HG03060 (cell line): ENCODE measurements around the gene IFRD2.

Source experiments
- ATAC-seq: cut with Tn5 transposase; IDR thresholded peaks from one replicate; pipeline ENCODE4 v1.9.1; 2021; ENCODE audit warnings: low read depth, moderate number of reproducible peaks; ENCODE audit not compliant: unreplicated experiment

IFRD2 gene, protein sequence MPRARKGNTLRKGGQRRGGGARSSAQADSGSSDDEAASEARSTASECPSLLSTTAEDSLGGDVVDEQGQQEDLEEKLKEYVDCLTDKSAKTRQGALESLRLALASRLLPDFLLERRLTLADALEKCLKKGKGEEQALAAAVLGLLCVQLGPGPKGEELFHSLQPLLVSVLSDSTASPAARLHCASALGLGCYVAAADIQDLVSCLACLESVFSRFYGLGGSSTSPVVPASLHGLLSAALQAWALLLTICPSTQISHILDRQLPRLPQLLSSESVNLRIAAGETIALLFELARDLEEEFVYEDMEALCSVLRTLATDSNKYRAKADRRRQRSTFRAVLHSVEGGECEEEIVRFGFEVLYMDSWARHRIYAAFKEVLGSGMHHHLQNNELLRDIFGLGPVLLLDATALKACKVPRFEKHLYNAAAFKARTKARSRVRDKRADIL

DNA sequence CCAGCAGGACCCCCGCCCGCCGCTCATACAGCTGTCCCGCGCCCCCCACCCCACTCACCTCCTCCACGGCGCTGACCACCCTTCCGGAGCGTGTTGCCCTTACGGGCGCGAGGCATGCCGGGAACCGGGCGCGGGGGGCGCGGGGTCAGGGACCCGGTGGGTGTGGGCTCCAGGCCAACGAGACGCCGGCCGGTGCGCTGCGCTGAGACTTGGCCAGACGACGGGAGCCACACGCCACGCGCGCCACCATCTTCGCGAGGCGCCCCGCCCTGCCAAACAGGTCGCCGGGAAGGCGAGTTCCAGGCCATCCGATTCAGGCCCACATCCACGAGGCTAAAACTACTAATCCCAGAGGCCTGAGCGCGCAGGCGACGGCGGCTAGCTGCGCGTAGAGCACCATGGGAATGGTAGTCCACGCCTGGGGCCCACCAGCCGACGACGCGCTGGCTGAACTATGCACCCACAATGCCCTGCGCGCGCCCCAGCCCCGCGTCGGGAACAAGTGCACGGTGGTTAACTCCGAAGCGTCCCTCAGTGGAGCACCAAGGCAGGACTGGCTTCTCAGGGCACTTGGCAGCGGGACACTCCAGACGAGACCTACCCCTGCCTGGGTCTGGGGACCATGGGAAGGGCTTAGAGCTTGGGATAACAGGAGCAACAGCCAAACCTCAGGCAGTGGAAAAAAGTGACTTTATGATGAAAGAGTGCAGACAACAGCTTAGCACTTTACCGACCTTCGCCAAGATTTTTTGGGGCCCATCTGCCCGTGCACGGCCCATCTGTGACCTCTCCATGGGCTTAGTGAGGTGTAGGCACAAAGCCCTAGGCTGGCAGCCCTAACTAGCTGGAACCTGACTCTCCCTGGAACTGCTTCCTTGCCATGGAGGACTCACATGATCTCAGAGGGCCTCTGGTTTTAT lies at the start of gene IFRD2:
TSS of gene IFRD2 (minus strand) at position 271 of the 920 bp plus-strand sequence. CDS start at position 116, 155 bp downstream.
- ATAC-seq: peak; percentile 92

DNA sequence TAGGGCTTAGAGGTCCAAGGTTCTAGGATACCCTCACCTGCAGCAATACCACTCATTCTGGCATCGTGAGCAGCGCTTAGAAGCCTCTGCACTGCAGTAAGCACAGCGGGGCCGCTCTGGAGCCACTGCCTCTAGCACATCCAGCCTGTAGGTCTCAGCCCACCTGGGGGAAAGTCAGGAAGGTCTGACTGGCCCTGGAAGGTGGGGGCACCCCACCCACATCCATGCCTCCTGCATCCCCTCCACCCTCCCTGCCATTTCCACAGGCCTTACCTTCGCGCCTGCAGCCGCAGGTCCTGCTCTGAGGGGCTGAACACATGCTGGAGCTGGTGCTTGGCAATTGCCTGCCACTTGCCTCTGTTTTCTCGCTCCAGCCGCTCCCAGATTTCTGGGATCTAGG lies 49.3 kb upstream of the IFRD2 start:
- no peak for ATAC-seq

DNA sequence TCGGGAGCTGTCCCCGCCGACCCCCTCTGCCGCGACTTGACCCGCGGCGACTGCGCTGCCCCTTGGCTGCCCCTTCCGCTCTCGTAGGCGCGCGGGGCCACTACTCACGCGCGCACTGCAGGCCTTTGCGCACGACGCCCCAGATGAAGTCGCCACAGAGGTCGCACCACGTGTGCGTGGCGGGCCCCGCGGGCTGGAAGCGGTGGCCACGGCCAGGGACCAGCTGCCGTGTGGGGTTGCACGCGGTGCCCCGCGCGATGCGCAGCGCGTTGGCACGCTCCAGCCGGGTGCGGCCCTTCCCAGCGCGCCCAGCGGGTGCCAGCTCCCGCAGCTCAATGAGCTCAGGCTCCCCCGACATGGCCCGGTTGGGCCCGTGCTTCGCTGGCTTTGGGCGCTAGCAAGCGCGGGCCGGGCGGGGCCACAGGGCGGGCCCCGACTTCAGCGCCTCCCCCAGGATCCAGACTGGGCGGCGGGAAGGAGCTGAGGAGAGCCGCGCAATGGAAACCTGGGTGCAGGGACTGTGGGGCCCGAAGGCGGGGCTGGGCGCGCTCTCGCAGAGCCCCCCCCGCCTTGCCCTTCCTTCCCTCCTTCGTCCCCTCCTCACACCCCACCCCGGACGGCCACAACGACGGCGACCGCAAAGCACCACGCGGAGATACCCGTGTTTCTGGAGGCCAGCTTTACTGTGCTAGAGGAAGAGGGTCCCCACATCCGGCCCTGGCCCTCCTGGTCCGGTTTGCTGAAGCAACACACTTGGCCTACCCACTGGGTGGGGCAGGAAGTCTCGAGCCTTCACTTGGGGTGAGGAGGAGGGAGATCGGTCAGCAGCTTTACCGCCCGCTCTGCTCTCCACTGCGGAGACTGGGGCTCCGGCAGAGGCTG lies 48.5 kb upstream of the IFRD2 start, which contains the start of gene RASSF1:
TSS of gene RASSF1 (minus strand) at position 389 of the 882 bp plus-strand sequence. CDS start at position 358, 31 bp downstream.
- ATAC-seq: no peak

DNA sequence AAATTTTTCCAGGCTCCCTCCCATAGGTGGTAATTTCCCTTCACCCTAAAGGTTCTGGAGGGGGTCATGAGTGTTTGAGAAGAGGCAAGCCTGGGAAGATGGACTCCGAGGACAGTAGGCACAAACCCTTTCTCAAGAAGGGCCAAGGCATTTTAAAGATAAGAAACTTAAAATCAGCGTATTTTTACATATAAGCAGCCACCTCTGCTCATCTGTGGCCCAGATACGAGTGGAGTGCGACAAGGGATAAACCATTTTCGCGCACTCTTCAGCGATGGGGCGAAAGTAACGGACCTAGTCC lies 47.9 kb upstream of the IFRD2 start:
- ATAC-seq: no peak

DNA sequence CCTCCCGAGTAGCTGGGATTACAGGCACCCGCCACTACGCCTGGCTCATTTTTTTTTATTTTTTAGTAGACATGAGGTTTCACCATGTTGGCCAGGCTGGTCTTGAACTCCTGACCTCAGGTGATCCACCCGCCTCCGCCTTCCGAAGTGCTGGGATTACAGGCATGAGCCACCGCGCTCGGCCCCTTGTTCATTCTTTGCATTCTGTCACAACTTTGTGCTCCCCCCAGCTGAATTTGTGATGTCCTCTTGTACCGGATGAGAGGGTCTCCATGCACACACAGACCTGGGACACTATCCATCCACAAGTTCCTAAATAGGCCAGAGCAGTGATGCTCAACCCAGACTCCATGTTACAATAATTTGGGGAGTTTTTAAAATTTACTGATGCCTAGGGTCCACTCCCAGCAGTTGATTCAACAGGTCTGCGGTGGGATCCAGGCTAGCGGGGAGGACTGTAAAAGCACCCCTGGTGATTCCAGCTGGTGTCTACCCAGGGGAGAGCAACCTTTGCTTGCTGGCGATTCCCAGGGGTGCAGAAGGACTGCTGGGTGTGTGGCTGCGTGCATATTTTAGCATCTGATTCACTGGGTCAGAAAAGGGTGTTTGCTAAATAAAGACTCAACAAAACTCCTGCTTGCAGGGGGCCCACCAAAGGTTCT lies 47.4 kb upstream of the IFRD2 start:
- ATAC-seq: no peak

DNA sequence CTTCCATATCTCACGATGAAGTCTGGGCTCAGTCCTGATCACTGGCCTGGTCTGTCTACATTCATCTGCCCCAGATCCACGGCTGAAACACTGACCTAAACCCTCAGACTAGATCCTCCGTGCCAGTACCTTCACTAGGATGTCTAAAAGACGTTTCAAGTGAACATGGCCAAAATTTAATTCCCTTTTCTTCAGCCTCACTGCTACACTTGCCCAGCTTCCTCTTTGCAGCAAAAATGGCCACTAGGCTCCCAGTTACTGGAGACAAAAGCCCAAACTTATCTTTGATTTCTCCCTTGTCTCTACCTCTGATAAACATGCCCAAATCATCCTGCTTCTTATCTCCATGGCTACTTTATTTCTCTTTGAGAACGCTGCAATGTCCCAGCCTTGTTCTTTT lies 46.7 kb upstream of the IFRD2 start:
- no peak for ATAC-seq

DNA sequence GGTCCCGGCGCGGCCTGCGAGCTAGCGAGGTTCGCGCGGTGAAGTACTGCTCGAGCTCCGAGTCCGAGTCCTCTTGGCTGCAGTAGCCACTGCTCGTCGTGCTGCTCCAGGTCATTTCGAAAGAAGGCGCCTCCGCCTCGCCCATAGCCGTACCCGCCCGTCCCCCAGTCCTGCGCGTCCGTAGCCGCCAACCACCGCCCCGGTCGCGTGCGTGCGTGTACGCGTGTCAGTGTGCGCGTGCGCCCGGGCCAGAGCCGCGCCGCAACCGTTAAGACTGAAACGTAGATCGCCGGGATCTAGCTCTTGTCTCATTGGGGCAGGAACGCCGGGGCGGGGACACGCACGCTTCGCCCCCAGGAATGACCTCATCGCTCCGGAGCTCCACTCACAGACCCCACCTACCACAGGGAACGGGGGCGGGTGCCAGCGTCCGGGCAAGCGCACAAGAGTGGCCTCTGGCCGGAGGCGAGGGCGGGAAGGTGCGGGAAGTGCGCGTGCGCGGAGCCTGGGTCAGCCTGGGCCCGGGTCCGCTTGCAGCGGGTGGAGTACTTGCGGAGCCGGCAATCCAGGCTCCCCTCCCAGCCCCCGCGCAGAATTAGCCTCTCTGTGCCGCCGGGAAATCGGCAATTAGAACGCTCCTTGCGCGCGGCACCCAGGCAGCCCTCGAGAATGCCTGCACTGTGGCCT lies 45.1 kb upstream of the IFRD2 start:
- peak; percentile 66 for ATAC-seq

DNA sequence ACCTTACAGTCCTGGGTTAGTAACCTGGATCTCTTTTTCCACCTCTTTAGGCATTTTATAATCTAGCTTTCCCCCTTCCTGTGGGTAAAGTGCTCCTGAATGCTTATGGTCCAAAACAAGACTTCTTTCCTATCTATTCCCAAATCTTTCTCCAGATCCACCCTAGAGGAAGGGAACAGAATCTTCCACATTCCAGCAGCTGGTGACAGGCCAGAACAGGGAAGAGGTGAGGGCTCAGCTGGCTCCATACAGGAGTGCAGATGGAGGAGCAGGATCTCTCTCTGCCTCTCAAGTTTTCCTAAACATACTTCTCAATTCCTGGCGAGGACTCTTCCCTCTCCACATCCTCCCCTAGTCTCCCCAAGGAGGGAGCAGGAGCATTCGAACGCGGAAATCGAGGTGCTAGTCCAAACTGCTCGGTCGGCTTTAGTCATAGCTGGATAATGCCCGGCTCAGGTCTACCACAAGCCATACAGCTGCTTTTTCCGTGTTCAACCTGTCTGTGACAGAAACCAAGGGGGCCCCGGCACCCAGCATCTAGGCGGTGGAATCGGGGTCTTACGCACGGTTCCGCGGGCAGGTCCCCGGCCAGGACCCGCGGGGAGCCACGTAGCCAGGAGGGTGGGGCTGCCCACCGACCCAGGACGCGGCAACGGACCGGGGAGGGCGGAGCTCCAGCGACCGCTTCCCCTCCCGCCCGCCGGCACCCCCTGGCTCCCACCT lies 44.4 kb upstream of the IFRD2 start:
- ATAC-seq: peak; percentile 15

DNA sequence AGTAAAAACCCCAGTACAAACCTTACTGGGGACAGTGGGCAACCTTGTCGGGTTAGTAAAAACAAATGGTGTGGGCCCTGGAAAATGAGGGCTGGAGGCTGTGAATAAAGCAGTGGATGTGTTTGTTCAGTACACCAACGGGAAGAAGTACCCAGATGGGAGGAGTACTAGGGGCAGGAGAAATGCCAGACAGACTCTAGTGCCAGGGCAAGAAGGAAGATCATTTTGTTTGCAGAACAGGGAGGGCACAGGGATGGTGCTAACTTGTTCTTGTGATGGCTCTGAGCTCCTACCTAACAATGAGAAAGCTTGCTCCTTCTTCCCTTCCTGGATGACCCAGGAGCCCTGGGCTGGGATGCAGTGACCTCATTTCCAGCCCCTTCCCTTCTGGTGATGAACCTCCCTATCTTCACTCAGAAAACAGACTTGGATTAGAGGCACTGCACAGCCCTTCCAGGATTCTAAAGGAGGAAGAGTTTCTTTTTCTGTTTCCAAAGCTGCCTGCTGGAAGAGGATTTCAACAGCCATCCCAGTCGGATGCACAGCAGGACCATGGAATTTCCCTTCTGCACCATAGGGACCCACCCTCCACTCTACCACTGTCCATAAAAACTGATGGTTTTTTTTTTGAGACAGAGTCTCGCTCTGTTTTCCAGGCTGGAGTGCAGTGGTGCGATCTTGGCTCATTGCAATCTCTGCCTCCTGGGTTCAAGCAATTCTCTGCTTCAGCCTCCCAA lies 42.3 kb upstream of the IFRD2 start:
- ATAC-seq: no peak

DNA sequence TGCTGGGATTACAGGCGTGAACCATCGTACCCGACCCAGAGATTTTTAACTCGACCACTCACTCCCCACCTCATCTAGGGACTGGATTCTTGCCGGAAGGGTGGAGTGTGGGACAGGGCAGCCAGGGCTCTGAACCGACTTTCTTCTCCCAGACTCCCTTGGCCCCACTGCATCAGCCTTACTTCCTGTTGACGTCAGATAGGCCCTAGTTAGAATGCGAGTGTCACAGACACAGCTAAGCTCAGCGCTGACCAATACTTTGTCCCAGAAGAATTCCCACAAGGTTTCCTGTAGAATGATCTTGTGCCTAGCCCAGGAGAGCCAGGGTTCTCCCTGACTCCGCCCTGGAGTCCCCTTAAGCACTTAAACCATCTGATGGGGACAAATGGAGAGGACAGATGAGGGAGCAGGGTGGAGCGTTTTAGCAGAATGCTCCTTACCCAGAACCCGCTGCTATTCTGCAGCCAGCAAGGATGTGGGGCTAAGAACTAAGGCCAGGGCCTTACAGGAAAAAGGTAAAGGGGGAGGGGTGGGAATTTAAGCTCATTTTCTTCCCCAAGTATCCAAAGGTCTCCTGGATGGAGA lies 41.6 kb upstream of the IFRD2 start:
- ATAC-seq: no peak

DNA sequence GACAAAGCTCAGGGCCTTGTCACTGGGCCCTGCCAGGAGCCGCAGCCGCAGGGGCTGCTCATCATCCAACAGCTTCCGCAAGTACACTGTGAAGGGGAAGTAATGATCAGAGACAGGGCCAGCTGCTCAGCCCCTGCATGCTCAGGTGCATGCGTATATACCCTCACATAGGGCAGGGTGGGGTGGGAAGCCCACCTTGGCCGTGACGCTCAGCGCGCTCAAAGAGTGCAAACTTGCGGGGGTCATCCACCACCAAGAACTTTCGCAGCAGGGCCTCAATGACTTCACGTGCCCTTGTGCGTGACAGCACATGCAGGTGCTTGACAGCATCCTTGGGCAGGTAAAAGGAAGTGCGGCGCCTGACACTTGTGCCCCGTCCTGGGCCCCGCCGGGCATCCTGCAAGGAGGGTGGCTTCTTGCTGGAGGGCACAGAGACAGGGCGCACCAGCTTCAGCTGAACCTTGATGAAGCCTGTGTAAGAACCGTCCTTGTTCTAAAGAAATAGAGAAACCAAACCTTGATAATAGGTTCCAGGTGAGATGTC lies 39.2 kb upstream of the IFRD2 start:
- no peak for ATAC-seq

DNA sequence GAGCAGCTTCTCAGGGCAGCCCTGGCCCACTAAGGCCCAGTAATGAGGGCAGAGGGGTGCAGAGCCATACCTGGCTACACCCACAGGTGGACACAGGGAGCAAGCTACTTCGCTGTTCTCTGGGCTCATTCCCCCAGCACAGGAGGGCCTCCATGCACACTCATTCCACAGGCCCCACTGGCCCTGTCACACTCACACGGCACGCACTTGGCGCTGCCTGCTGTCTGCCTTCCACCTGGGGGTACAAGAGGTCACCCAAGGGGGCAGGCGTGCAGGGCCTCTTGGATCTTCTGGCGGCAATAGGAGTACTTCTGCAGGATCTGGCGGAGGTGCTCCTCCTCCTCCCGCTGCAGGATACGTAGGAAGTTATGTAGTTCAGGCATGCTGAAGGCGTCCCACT lies 38.1 kb upstream of the IFRD2 start:
- ATAC-seq: no peak

DNA sequence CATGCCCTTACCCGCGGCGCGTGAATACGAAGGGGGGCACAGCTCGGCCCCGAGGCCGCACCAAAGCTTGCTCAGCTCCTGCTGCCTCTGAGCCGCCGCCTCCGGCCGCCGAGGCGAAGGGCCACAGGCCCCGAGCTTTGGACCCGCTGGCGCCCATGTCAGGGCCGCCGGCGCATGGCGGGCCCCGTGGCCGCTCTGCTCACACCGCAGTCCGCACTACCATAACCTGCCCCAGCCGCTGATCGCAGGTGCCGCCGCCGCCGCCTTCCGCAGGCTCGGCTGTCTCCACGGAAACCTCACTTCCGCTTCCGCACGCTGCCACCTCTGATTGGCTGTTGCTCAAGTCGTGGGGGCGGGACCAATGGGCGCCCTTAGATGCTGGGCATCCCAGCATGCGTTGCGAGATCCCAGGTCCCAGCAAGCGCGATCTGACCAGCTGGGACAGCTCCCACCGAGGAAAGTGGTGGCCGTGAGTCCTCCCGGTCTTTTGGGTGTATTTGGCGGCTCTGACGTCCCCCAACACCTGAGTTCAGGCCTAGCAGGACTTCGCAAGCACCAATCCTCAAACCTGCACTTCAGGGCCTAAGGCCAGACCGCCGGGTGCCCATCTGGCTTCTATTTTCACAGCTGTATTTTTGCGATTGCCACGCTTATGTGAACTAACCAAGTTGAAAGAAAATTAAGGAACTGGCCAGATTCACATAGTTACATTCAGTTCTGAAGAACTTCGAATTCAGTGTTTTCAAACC lies 35.9 kb upstream of the IFRD2 start, which contains the start of gene TUSC2:
TSS of gene TUSC2 (minus strand) at position 281 of the 749 bp plus-strand sequence. CDS start at position 157, 124 bp downstream.
- peak; percentile 67 for ATAC-seq

DNA sequence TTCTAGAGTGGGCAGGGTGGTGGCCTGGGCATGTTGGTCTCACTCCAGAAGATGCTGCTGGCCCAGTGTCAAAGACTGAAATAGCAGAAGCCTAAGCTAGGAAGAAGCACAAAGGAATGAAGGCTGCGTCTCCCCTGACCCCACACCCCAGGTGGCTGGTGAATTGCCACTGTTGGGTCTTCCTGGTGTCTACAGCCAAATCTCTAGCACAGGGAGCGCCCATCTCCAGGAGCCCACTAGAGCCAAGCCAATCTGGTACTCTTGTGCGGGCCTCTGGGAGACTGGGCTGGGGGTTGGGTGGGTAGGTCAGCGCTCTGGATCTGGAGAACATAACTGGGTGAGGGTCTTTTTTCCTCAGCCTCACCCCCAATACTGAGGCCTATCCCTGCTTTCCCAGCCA lies 34.9 kb upstream of the IFRD2 start:
- no peak for ATAC-seq

DNA sequence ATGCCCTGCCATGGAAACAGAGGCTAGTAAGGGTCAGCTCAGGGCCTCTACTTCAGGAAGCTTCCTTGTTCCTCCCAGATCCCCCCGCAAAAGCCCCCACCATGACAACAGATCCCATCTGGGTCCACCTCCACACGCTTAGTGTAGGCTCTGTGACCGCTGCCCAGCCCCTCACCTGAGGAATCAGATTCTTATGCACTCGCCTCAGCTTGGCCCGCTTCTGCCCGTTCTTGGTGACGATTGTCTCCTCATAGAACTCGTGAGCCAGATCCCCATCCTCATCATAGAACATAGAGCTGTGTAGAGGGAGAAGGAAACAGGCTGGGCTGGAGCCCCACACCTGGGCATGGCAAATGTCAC lies 33.9 kb upstream of the IFRD2 start:
- no peak for ATAC-seq

DNA sequence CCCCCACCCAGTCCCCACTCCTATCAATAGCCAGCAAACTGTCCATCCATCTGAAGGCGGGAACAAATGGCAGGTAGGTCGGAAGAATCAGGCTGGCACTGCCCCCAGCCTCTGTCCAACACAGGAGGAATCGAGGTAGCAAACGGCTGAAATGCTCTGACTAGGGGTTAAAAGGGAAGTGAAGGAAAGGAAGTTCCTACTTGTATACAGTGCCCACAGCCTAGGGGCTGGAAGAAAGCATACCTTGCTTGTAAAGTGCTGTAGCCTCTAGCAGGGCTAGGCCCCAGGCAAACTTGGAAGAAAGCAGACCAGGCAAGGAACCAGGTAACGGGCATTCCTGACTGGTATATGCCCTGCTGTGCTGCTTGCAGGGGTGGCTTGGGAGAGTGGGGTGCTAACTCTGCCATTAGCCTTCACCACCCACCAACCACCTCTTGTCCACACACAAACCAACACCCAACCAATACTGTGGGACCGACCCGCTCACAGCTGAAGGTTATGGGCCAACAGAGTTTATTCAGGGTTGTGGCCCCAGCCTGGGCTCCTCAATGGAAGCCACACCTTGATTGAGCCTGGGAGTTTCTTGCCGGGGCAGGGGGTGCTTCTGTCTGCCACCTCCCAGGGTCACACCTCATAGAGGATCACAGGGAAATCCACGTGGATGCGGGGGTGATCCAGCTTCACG lies 33.4 kb upstream of the IFRD2 start:
- ATAC-seq: no peak
